SK-N-DZ (cell line): ENCODE data around the gene EYA4.
"Not testable (repeated sequence)": the region's sequence is repeated elsewhere in the genome, so short reads cannot be mapped to it uniquely, and the experiment has no call there.

Source experiments
- DNase-seq: peaks from one replicate; pipeline ENCODE4 v3.0.0-alpha.2; 2015; ENCODE audit warnings: low spot score

The EYA4 gene

DNA sequence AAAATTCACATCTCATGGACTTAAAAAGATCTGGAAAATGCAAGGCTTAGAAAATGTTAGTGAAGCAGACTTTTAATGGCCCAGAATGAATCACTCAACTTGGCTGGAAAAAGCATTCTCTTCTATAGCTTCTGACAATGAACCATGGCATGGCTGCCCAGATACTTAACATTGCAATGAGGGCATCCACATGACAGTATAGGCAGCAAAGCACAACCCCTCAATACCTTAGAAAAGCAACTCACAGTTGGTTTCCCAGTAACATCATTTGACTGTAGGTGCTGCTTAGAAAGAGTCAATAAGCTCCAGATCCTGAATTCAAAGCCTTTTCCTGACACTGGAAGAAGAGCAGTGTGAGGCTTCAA lies 155.8 kb downstream of the EYA4 start:
- DNase-seq: no peak

DNA sequence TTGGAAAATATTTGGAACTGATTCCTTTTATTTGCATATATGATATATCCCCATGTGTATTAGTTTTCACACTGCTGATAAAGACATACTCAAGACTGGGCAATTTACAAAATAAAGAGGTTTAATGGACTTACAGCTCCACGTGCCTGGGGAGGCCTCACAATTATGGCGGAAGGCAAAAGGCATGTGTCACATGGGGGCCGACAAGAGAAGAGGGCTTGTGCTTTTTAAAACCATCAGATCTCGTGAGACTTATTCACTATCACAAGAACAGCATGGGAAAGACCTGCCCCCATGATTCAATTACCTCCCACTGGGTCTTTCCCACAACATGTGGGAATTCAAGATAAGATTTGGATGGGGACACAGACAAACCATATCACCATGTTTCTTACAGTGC lies 156.4 kb downstream of the EYA4 start:
- DNase-seq: not testable (repeated sequence)

DNA sequence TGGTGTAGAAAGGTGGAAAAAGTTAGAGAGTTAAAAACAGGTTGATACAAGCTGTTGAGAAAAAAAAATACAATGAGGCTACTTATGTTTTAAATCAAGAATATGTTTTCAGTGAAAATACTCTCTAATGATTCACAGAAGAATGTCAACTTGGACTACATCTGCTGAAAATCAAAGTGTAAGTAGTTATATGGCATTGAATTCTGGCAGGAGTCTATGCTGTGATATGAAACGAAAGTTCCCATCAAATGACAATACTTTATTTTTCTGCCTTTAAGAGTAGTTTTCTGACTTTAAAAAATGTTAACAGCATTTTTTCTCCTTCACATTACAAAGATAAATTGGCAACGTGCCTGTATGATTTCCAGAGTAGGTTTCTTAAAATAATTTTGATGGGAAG lies 158.3 kb downstream of the EYA4 start:
- no peak for DNase-seq

DNA sequence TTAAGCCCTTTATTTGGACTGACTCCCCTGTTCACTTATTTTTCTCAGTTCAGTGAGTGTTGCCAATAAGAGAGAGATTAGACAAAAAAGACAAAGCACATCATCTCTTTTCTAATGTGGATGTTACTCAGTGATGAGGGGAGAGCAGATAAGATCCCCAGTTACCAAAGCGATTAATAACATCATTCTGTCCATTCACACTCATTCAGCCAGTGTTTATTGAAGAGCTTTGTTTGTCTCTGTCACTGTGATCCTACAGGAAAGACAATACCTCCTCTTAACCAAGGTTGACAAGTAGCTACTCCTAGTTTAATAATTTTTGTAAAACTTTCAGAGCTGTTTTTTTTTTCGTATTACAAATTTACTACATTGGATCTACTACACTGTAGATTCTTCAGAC lies 163.0 kb downstream of the EYA4 start:
- DNase-seq: no peak

DNA sequence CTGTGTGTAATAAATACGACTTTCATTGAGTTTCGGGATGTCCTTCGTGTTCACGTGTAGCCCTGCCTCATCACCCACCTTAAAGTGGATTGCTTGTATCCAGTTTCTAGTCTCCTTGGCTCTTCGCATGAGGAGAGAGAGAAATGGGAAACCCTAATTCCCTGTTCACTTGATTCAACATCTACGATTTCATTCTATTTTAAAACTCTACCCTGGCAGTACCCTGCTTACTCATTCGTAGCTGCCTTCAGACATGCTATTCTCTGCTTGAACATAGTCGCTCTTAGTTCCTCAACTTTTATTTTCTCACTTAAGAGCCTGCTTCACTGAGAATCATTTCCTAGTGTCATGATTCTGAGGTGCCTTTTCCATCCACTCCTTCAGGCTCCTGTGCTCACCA lies 163.6 kb downstream of the EYA4 start:
- DNase-seq: no peak

DNA sequence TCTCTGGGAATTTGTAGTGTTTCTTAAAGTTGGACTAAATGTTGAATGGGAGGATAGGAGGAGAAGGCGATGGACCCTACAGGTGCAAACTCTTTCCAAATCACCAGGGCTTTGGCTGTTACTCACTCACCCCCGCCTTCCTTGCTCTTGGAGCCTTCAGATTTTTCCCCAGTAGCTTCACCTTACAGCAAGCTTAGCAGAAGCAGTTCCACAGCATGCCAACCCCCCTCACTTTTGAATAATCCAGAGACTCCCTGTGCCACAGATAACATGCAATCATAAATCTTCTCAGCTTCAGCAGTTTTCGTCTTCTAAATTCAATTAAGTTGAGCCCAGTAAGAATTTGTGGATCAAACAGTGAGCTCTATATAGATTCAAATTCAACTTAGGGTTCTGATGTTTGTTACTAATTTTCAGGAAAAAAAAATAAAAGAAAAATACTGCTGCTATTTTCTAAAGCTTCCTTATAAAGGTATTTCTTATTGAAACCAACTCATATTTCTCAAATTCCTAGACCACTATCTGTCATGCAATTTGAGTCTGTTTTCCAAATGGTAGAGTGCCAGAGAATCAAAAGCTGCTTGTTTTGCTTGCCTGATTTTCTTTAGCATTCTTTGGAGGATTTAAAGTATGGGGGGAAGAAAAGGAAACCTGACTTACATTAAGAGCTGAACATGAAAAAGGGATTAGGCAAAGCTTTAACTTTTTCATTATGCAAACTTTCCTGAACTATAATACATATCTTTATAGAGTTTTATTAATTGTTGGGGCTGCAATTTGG lies 166.4 kb downstream of the EYA4 start:
- DNase-seq: peak; percentile 88

DNA sequence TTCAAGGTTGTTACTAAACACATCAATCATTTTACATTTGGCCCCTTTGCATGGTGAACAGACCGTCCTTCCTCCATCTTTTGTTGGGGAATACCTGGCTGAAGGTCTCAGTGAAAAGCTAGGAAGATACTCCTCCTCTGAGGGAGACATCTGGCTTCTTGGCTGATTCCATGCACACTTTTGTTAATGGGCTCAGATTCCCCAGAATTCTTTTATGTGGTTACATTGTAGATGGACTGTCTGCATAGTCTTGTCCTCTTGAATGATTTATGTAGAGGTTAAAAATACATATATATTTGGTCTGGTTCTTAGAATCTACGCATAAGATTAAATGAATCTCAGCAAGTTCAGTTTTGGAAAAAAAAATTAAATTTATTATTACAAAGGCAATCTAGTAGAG lies 167.0 kb downstream of the EYA4 start:
- DNase-seq: no peak

DNA sequence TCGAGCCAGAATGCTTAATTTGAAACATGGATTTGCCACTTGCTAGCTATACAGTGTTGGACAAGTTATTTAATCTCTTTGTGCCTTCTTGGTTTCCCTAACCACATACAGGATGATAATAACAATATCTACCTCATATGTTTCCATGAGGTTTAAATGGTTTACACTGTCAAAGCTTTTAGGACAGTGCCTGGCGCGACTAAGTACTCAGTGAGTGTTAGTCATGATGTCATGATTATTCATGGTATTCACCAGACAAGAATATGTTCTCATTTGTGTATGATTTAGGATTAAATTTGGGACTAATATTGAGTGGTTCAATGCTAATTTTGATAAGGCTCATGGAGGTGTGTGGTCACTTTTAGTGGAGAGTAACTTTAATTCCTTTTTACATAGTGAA lies 167.4 kb downstream of the EYA4 start:
- DNase-seq: no peak

DNA sequence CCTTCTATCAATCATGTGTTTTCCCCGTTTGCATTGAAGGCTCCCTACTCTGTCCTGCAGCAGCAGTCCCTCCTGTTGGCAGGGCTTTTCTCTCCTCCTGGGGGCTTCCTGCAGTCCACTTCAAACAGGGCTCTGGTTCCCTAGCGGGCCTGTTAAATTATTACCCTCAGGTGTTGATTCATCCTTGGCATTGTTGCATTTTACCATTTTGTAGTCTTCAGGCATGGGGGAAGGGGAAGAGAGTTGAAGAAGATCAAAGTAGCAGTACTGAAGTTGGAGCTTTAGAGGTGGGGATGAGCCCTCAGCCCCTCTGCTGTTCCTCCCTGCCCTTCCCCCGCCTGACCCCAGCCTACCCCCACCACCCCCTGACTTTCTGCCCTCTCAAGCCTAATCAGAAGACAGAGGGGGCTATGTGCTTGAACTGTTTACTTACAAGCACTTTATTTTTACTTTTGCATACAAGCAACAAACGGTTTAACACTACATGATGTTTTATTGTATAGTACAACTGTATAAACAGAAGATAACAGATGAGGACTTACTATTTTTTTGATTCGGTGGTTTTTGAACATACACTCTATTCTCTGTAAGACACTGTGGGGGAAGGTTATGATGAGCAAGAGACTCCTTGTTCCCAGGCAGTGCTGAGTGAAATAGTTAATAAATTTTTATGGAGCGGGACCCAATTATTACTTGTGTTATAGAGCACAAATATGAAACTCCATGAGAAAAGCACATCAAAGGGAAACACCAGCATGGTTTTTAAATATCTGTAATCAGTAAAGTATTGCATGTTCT lies 169.7 kb downstream of the EYA4 start:
- DNase-seq: no peak

DNA sequence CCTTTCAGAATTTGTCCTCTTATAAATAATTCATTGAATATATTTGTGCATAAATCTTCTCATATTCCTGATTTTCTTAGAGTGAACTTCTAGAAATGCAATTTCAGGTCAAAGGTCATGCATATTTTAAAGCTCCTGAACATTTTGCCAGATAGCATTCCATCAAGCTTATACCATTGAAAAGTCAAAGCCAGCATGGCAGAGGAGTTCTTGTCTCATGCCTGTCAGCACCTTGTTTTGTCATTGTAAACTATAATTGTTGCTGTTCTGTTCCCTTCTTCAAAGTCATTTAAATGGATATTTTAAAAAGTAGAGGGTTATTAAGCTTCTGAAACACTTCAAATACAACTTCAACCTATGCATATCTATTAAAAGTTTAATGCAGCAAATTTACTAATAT lies 170.6 kb downstream of the EYA4 start:
- no peak for DNase-seq

DNA sequence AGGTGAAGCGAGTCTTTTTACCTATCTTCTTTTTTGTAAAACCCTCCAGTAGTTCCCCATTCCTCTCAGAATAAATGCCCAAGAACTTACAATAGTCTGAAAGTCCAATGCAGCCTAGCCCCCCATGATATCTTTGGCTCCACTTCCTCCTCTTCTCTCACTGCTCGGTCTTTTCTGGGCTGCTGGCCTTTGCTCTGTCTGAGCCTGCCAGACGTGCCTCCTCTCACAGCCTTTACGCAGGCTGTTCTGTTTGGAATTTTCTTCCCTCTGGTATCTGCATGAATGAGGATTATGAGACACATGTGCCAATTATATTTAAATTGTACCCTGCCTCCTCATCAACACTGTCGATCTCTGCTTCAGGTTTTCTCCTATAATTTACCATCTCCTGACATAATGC lies 174.1 kb downstream of the EYA4 start:
- no peak for DNase-seq

DNA sequence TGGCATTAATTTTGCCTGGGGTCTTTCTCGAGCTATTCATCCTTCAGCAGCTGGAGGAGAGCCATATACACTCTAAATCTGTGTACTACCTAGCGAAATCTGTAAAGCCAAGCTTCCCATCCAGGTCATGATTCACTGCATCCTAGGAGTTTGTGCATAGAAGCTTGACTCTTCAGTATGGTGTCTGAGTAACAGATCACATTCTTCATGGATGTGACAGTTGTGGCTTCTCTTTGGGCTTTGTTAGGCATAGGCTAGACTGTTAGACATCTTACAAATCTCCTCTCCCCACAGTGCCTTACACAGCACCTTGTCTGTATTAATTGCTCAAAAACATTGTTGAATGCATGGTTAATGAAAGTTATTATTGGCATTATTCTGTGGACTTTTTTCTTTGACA lies 177.0 kb downstream of the EYA4 start:
- no peak for DNase-seq

DNA sequence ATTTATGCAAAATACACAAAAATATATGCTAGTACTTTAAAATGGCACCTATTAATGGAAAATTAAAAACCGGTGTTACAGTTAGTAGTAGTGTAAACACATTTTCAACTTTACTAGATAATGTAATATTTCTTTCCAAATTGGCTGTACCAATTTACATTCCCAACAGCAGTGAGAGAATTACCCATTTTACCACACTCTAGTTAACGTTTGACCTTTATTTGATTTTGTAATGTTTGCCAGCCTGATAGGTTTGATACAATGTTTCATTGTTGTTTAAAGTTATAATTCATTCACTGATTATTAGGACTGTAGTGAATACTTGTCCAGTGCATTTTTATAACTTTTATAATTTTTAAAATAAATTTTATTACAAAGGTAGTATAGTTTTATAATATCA lies 182.1 kb downstream of the EYA4 start:
- DNase-seq: no peak

DNA sequence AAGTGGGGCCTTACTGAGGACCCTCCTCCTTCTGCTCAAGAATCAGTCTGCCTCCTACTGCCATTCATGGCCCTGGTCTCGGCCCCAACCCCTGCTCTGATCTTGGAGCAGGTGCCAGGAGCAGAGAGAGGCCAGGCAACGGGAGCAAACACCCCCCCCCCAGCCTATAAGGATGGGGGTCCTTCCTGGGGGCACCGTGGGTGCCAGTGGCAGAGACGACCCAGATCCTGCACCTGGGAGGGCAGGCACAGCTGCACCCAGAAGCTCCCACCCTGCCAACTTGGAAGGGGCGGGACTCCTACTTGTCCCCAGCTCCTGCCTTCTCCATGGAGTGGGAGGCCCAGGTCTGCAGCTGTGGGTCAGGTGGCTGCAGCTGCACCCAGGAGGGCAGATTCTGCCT lies 183.2 kb downstream of the EYA4 start:
- DNase-seq: no peak

DNA sequence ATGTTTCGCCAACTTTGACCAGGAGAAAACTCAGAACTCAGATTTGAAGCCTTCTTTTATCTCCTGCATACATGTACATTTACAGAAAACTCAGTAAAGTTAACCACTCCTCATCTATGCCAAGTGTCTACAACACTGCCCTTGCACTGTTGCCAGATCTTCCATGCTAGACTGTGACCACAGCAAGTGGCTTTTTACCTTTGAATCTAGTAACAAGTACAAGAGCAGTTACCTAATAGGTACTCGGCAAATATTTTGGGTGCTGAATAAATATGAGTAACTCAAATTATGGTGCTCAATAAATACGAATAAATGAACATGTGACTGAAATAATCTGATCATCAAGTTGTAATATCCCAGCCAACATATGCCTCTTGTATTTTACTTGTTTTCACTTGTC lies 184.9 kb downstream of the EYA4 start:
- no peak for DNase-seq

DNA sequence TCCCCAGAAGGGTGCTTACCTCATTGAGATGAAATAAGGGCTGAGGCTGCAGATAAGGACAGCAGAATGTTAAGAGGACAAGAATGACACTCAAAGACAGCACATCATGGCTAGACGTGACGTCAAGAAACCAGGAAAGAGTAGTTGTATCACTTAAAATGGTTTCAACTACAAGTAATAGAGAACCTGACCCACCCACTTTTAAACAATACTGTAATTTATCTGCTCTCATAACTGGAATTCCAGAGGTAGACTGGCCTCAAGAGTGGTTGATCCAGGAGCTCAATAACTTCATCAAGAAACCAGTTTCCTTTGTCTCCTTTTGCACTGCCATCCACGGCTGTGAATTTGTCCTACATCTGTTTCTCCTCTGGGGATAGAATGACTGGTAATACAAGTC lies 187.1 kb downstream of the EYA4 start:
- no peak for DNase-seq

DNA sequence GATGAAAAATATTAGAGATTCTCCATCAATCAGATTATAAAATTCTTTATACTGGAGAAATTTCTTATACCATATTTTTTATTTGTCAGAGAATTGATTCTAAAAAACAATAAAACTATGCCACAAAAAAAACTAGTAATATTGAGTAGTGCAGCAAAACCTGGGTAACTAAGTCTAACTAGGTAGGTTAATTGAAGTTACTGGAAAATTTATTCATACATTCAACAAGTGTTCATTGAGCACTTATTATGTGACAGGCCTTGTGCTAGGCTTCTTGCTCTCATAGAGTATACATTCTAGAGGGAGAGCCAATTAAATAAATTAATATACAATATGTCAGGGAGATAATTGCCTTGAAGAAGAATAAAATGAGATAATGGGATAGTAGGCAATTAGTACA lies 189.4 kb downstream of the EYA4 start:
- DNase-seq: no peak

DNA sequence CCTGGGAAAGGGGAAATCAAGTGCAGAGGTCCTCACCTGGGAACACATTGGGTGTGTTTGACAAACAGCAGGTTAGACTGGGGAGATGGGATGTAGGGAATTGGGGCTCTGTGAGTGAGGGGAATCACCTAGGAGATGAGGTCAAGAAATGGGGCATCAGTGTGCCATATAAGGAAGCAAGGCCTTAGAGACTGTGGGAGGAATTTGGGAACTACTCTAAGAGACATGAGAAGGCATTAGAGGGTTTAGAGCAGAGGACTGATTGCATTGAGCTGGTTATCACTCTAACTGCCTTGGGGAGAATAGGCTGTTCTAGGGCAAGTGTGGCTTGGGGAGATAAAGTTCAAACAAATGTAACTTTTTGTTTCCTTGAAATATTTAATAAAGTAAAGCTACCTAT lies 189.9 kb downstream of the EYA4 start:
- no peak for DNase-seq

DNA sequence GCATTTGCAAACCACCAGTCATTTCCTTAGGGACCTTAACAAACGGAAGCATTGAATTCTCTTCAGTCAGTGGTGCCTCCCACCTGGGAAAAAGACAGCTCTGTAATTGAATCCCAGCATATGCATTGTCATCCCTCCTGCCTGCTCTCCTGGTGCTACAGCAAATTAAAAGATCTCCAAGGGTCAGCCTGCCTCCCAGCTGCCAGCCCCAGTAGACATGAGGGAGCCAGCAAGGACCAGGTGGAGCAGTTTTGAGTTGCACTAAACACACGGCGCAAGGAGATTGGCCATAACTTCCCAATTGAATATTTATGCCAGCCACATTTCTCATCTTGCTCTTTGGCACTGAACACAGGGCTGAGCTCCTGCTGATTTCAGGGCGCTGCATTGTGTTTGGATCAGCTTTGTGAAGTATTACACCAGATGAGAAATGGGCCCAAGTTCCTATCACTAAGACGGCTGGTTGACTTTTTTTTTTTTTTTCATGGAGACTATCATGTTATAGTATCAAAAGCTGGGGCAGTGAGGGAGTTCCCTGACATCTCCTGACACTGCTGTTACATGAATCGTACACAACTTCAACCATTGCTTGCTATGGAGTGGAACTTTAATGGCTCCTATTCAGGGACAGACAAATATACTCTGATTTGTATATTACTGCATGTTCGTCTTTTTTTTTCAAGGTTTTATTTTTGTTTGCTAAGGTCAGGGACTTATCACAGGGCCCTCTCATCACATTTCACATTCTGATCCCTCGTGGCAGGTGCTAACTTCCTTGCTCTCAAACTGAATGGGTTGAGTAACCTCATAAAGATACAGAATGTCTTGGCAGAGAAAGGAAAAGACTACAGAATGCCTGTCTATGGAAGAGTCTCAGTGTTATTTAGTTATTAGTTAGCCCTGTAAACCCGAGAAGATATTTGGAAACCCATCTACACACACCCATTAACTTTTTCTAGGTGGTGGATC lies 191.1 kb downstream of the EYA4 start:
- peak; percentile 86 for DNase-seq

DNA sequence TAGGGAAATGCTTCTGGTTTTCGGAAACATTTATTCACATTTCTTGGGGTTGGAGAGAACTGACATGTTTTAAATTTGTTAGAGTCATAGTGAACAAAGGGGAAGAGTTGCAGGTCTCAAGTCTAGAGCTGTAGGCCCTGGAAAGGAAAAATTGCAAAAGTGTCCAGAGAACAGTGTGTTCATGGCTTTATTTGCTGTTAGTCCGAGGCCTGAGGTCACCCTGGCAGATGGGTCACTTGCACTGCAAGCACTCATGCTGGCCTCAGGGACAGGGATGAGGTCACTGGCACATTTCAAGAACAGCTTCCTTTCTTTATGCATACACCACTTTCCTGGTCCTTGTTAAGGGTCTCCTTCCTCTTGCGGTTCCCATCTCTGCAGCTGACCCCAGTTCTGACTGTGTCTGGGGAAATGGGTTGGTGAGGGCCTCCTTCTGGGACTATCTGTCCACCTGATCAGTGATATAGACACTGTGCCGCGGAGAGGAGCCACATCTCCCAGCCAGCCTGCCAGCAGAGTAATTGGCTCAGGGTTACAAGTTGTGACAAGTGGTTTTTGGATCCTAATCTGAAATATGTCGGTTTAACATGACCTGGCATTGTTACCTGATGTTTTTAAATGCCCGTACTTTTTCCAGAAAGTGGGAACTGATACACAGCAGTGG lies 194.0 kb downstream of the EYA4 start:
- peak; percentile 56 for DNase-seq

DNA sequence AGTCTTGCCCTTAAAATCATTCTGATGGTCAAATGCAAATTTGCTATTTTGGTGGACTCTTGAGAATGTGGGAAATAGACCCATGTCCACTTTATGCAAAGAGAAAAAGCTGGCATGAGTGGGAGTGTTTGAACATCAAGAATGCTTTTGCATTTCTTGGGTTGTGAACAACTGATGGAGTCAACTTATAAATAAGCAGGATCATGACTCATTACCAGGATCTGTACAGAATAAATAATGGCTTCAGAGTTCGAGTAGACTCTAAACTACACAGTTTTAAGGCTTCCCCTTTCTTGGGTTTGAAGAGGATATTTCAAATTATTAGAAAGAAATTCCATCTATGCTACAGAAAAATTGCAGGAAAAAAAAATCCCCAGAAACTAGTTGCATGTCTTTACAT lies 195.5 kb downstream of the EYA4 start:
- no peak for DNase-seq

DNA sequence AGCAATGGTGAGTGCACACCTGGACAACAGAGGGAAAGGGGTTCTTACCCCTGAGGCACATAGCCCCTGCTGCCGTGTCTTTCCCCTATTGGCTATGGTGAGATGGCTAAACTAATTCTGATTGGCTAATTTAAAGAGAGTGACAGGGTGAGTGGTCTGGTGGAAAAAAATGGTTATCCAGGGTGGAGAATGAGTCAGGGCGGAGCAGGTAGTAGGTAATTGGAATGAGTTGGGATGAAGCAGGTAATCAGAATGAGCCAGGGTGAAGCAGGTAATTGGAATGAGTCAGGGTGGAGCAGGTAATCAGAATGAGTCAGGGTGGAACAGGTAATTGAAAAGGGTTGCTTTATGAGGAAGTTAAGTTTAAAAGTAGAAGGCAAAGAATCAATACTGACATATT lies 200.3 kb downstream of the EYA4 start:
- no peak for DNase-seq
